ENCODE data around the gene CREB3L1. TPM values are rescaled to one million over a fixed set of nuclear protein-coding genes. Genes with fewer than 3 reads are reported as not detected.

CREB3L1 gene
- total and polyA plus RNA-seq, 7 donors, result 0.66 to 63.1 (median 7.2) TPM

GRCh38 chr11:46367244-46367915 lies 89.9 kb downstream of the CREB3L1 start:
- WGBS, 2 donors, result 35 to 41% methylated on average over 32 of the region's 32 CpGs
- TF ChIP-seq POLR2AphosphoS5 (IDR thresholded peaks at IDR 0.05), result peak in 1 of 4 donors; percentile 15
- no peak for TF ChIP-seq EP300 (IDR thresholded peaks at IDR 0.05)
- peak; percentile 67 to 92 (median 88) for TF ChIP-seq CTCF (IDR thresholded peaks at IDR 0.05)
- TF ChIP-seq POLR2A (IDR thresholded peaks at IDR 0.05), result no peak
- H3K4me1 ChIP-seq, result peaks cover 0 to 30% (median 25%) of the 10 kb centered on the region in 4 donors
- no peak overlapping the region for H3K4me3 ChIP-seq
- peak overlapping the region in 1 of 4 donors; percentile 25 for H3K27ac ChIP-seq
- intact Hi-C loops (cut with DNase I), result loop anchor here (1.0 to 5.0 kb wide), 2 partner anchors 20 to 130 kb away; partner anchors contain the start of gene DGKZ
- H3K9me3 ChIP-seq, result no peaks in the 10 kb centered on the region
- peaks cover 2 to 38% (median 16%) of the 10 kb centered on the region in 4 donors for H3K36me3 ChIP-seq
- no peaks in the 10 kb centered on the region for H3K27me3 ChIP-seq
- peak; percentile 86 for DNase-seq

- intact Hi-C loops (cut with DNase I), result loop anchor here (1.0 to 5.0 kb wide), 2 partner anchors 21 to 131 kb away; partner anchors contain the start of gene DGKZ
- no peak for DNase-seq
- WGBS, 2 donors, result 80 to 81% methylated on average over 12 of the region's 12 CpGs
- Histone ChIP-seq H3K4me3 (no peak overlapping the region), H3K27ac (peak overlapping the region in 1 of 4 donors; percentile 25), H3K36me3 (peaks cover 2 to 43% (median 18%) of the 10 kb centered on the region in 4 donors), H3K27me3 (no peaks in the 10 kb centered on the region), H3K4me1 (peaks cover 0 to 25% (median 20%) of the 10 kb centered on the region in 4 donors), H3K9me3 (no peaks in the 10 kb centered on the region)
- TF ChIP-seq POLR2AphosphoS5 (IDR thresholded peaks at IDR 0.05) (no peak), CTCF (IDR thresholded peaks at IDR 0.05) (peak in 1 of 4 experiments; percentile 6), POLR2A (IDR thresholded peaks at IDR 0.05) (no peak)
Measured at GRCh38 chr11:46367916-46368267, 90.4 kb downstream of the CREB3L1 start.

GRCh38 chr11:46369458-46370152 lies 92.1 kb downstream of the CREB3L1 start:
- Histone ChIP-seq H3K4me3 (no peak overlapping the region), H3K4me1 (peaks cover 0 to 15% (median 11%) of the 10 kb centered on the region in 4 donors), H3K27ac (no peak overlapping the region), H3K36me3 (peaks cover 6 to 55% (median 26%) of the 10 kb centered on the region in 4 donors), H3K9me3 (no peaks in the 10 kb centered on the region), H3K27me3 (no peaks in the 10 kb centered on the region)
- intact Hi-C loops (cut with DNase I), result loop anchor here (5.0 kb wide), 1 partner anchor 132 kb away; no protein-coding TSS in a partner anchor
- 69 to 75% methylated on average over 25 of the region's 25 CpGs for WGBS, 2 donors
- no peak for TF ChIP-seq POLR2A (IDR thresholded peaks at IDR 0.05)
- peak; percentile 36 to 80 (median 68) for TF ChIP-seq CTCF (IDR thresholded peaks at IDR 0.05)
- DNase-seq, result no peak

- DNase-seq, result no peak
- H3K27me3 ChIP-seq, result no peaks in the 10 kb centered on the region
- H3K4me3 ChIP-seq, result no peak overlapping the region
- TF ChIP-seq EP300 (IDR thresholded peaks at IDR 0.05) (no peak), POLR2A (IDR thresholded peaks at IDR 0.05) (no peak), POLR2AphosphoS5 (IDR thresholded peaks at IDR 0.05) (no peak), CTCF (IDR thresholded peaks at IDR 0.05) (no peak)
- H3K4me1 ChIP-seq, result peaks cover 0 to 15% (median 11%) of the 10 kb centered on the region in 4 donors
- H3K9me3 ChIP-seq, result no peaks in the 10 kb centered on the region
- H3K27ac ChIP-seq, result no peak overlapping the region
- intact Hi-C loops (cut with DNase I), result no loop called here
- H3K36me3 ChIP-seq, result peaks cover 6 to 61% (median 32%) of the 10 kb centered on the region in 4 donors
- WGBS, 2 donors, result 92% methylated on average over 13 of the region's 13 CpGs
Measured at GRCh38 chr11:46370253-46370652, 92.8 kb downstream of the CREB3L1 start.

Other genes with a start within 250 kb of the CREB3L1 start
- gene PHF21A, start 156.2 kb upstream of the CREB3L1 start, total RNA-seq, result 10 to 100 TPM; 30.3 to 58.6 (median 48.8) TPM
- 10 to 100 TPM in 2 of 3 donors, 1 to 10 TPM in 1; 5.3 to 17.3 (median 13.2) TPM for gene PHF21A, start 156.2 kb upstream of the CREB3L1 start, polyA plus RNA-seq
- gene DGKZ, start 69.8 kb downstream of the CREB3L1 start, total RNA-seq, result 10 to 100 TPM; 22.5 to 76.7 (median 34.2) TPM
- 10 to 100 TPM; 16.6 to 71.9 (median 19.2) TPM for gene DGKZ, start 69.8 kb downstream of the CREB3L1 start, polyA plus RNA-seq
- 10 to 100 TPM; 10.7 to 49.9 (median 33.0) TPM for gene MDK, start 104.0 kb downstream of the CREB3L1 start, total RNA-seq
- gene MDK, start 104.0 kb downstream of the CREB3L1 start, polyA plus RNA-seq, result 100 to 1,000 TPM; 101 to 403 (median 169) TPM
- gene CHRM4, start 114.1 kb downstream of the CREB3L1 start, total RNA-seq, result 1 to 10 TPM in 2 of 4 donors, under 1 TPM in 2; 0.55 to 5.3 (median 2.3) TPM
- 1 to 10 TPM in 2 of 3 donors, not detected in 1; 2.3 to 5.4 TPM for gene CHRM4, start 114.1 kb downstream of the CREB3L1 start, polyA plus RNA-seq

Data from sigmoid colon (tissue), 7 donors.